OCI-LY1 (cell line): ENCODE data around the gene PREX1.

Experiments
- H2AFZ ChIP-seq: fragments of 200-600 bp; sonication (generic), shearing (Covaris generic); 2 replicates; pipeline ENCODE4 v1.6.0; 2014; ENCODE audit warnings: antibody characterized with exemption, mild to moderate bottlenecking, low read length
- H3F3A ChIP-seq: fragments of 200-600 bp; sonication (generic), shearing (Covaris generic); 2 replicates; pipeline ENCODE4 v1.6.0; 2014; ENCODE audit warnings: mild to moderate bottlenecking, antibody characterized with exemption, low read length, moderate library complexity; ENCODE audit not compliant: insufficient read depth
- H3K27ac ChIP-seq: fragments of 200-600 bp; sonication (generic); 2 replicates; pipeline ENCODE4 v1.5.1; 2014; ENCODE audit warnings: low read length, mixed run types, mild to moderate bottlenecking, low read depth; ENCODE audit not compliant: poor library complexity, severe bottlenecking
- H3K27me3 ChIP-seq: fragments of 200-600 bp; sonication (generic); 2 replicates; pipeline ENCODE4 v1.6.0; 2014; ENCODE audit warnings: antibody characterized with exemption, mild to moderate bottlenecking, low read length, moderate library complexity; ENCODE audit not compliant: insufficient read depth
- H3K36me3 ChIP-seq: fragments of 200-600 bp; sonication (generic); 2 replicates; pipeline ENCODE4 v1.6.1; 2014; ENCODE audit warnings: mild to moderate bottlenecking, antibody characterized with exemption, low read length, moderate library complexity, mixed read lengths; ENCODE audit not compliant: insufficient read depth
- H3K4me1 ChIP-seq: fragments of 200-600 bp; sonication (generic); 2 replicates; pipeline ENCODE4 v1.5.1; 2014; ENCODE audit warnings: mild to moderate bottlenecking, low read length, moderate library complexity; ENCODE audit not compliant: insufficient read depth, severe bottlenecking
- H3K4me2 ChIP-seq: fragments of 200-600 bp; sonication (generic), shearing (Covaris generic); 2 replicates; pipeline ENCODE4 v1.6.1; 2014; ENCODE audit warnings: low read length
- H3K4me3 ChIP-seq: fragments of 200-600 bp; sonication (generic); 2 replicates; pipeline ENCODE4 v1.5.1; 2014; ENCODE audit warnings: low read length, low read depth, mild to moderate bottlenecking, mixed read lengths; ENCODE audit not compliant: poor library complexity, severe bottlenecking
- H3K79me2 ChIP-seq: fragments of 200-600 bp; shearing (Covaris generic); 2 replicates; pipeline ENCODE4 v1.6.1; 2016; ENCODE audit warnings: mixed run types, low read length, mixed read lengths; ENCODE audit not compliant: insufficient read depth
- H3K9ac ChIP-seq: fragments of 200-600 bp; sonication (generic), shearing (Covaris generic); 2 replicates; pipeline ENCODE4 v1.6.1; 2014; ENCODE audit warnings: mild to moderate bottlenecking, low read length, mixed read lengths
- H3K9me2 ChIP-seq: fragments of 200-600 bp; sonication (generic), shearing (Covaris generic); 2 replicates; pipeline ENCODE4 v1.6.1; 2014; ENCODE audit warnings: low read depth, mild to moderate bottlenecking, low read length, mixed read lengths
- H3K9me3 ChIP-seq: fragments of 200-600 bp; shearing (Covaris generic); 2 replicates; pipeline ENCODE4 v1.6.1; 2014; ENCODE audit warnings: low read length, mixed read lengths
- H4K20me1 ChIP-seq: fragments of 200-600 bp; sonication (generic), shearing (Covaris generic); 2 replicates; pipeline ENCODE4 v1.6.0; 2016; ENCODE audit warnings: mild to moderate bottlenecking, low read length; ENCODE audit not compliant: insufficient read depth
- CTCF ChIP-seq: fragments of 200-600 bp; sonication (generic), shearing (Covaris generic); IDR thresholded peaks from 2 replicates; pipeline ENCODE4 v1.5.1; 2017; ENCODE audit warnings: mild to moderate bottlenecking, antibody characterized with exemption, low read length, moderate library complexity, mixed read lengths
- EZH2 ChIP-seq: fragments of 200-600 bp; sonication (generic), shearing (Covaris generic); IDR thresholded peaks from 2 replicates; pipeline ENCODE4 v1.8.0; 2017; ENCODE audit warnings: borderline replicate concordance, mixed run types, mild to moderate bottlenecking, antibody characterized with exemption, low read length, moderate library complexity, mixed read lengths

Gene PREX1

DNA sequence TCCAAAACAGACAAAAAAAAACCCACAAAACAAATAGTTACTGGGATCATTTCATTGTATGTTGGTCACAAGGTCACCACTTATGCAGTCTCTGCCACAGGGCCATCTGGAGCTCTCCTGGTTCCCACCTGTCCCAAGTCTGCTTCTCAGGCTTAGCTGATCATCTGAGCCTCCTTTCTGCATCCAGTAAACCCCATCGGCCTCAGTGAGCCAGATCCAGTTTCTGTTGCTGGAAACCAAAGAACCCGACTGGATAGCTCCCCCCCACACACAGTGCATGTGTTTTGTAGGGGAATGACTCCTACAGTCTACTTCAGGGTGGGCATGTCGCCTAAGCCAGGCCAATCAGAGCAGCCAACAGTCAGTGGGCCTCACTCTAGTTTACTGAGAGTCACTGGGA, 233.3 kb downstream of the PREX1 start:
- H2AFZ ChIP-seq, result no peak overlapping the region
- H3K79me2 ChIP-seq, result no peaks in the 10 kb centered on the region
- no peak overlapping the region for H3K27ac ChIP-seq
- H3K9me2 ChIP-seq, result no peaks in the 10 kb centered on the region
- H3K4me2 ChIP-seq, result no peak overlapping the region
- TF ChIP-seq CTCF (no peak), EZH2 (no peak)
- H3K9ac ChIP-seq, result no peak overlapping the region
- no peaks in the 10 kb centered on the region for H4K20me1 ChIP-seq
- H3K27me3 ChIP-seq, result no peaks in the 10 kb centered on the region
- no peaks in the 10 kb centered on the region for H3K4me1 ChIP-seq
- H3K36me3 ChIP-seq, result no peaks in the 10 kb centered on the region
- no peak overlapping the region for H3K4me3 ChIP-seq
- H3F3A ChIP-seq, result no peaks in the 10 kb centered on the region
- H3K9me3 ChIP-seq, result no peaks in the 10 kb centered on the region

DNA sequence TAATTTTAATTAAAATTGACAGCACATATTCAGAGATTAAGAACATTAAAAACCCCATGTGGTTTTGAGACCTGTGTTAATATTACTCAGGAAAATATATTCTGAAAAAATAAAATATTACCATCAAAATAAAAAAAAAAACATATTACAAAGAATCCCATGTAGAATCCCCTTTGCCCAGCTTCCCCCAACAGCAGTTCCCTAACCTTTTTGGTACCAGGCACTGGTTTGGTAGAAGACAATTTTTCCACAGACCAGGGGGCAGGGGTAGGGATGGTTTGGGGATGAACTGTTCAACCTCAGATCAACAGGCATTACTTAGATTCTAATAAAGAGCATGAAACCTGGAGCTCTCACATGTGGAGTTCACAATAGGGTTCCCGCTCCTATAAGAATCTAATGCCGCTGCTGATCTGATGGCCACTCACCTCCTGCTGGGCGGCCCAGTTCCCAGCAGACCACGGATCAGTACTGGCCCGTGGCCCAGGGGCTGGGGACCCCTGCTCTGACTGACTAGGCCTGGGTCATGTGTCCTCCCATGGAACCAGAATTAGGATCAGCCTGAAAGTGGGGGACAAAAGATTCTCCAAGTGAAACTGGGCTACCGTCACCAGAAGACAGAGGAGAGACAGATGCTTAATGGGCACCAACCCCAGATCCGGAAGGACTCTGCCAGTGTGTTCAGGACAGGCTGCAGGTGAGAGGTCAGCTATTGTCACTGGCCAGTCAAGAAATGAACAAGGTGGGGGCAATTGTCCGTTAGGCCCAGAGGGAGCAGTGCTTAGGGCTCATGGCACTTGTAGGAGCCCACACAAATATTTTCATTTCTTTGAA, 235.5 kb downstream of the PREX1 start:
- Histone ChIP-seq H3K9me3 (no peaks in the 10 kb centered on the region), H3K79me2 (no peaks in the 10 kb centered on the region), H3K27me3 (no peaks in the 10 kb centered on the region), H3K9ac (no peak overlapping the region), H3K4me3 (no peak overlapping the region), H4K20me1 (no peaks in the 10 kb centered on the region), H3K4me1 (no peaks in the 10 kb centered on the region), H3K4me2 (no peak overlapping the region), H3F3A (no peaks in the 10 kb centered on the region), H3K9me2 (no peaks in the 10 kb centered on the region), H3K27ac (no peak overlapping the region), H3K36me3 (no peaks in the 10 kb centered on the region), H2AFZ (no peak overlapping the region)
- TF ChIP-seq EZH2 (no peak), CTCF (no peak)

- Histone ChIP-seq H3K9me2 (no peaks in the 10 kb centered on the region), H3K4me1 (no peaks in the 10 kb centered on the region), H3K9me3 (no peaks in the 10 kb centered on the region), H3K36me3 (no peaks in the 10 kb centered on the region), H2AFZ (no peak overlapping the region), H3K79me2 (no peaks in the 10 kb centered on the region), H4K20me1 (no peaks in the 10 kb centered on the region), H3K4me3 (no peak overlapping the region), H3K4me2 (no peak overlapping the region), H3F3A (no peaks in the 10 kb centered on the region), H3K9ac (no peak overlapping the region), H3K27ac (no peak overlapping the region), H3K27me3 (no peaks in the 10 kb centered on the region)
- TF ChIP-seq CTCF (no peak), EZH2 (no peak)
Measured at GRCh38 chr20:48586730-48587129, 241.1 kb downstream of the PREX1 start.
